HG03066 (cell line): ENCODE data around the gene ADGRA1.

Experiments
- ATAC-seq: cut with Tn5 transposase; IDR thresholded peaks from one replicate; pipeline ENCODE4 v1.9.1; 2021; ENCODE audit warnings: low read depth; ENCODE audit not compliant: unreplicated experiment

Gene ADGRA1

DNA sequence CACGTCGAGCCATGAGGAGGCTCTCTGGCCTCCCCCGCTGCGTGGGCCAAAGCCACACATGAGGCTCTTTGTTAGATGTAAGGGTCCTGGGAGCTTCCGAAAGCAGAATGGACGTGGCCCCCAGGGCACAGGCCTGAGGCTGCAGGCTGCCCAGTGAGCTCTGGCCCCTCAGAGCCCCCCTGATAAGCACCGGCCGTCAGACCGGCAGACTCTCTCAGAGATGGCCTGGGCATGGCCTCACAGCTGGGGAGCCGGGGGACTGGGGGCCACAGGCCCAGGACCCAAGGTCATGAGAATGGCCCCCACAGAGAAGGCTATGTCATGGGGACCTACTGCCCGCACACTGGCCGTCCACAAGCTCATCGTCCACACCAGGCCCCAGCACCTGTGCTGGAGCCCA lies 31.7 kb upstream of the ADGRA1 start:
- ATAC-seq = no peak

DNA sequence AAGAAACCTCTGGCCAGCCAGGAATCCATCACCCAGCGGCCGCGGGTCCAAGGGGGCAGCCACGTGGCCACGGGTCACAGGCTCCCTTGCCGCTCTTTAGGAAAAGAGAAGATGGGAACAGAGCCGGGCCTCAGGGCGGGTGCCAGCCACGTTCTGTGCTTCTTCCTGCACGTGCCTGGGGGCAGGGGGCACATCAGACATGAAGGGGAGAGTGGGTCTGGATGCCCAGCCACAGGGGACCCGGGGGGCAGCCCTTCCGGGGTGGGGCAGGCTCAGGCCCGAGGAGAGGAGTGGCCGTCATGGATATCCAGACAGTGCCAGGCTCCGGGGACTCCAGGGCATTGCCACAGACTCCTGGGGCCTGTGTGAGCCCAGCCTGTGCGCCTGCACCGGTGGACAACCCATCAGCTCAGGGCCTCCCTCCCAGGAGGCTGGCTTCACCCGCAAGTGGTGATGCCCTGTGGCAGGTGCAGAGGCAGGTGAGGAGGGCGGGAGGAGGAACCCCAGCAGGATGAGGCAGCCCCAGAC lies 31.0 kb upstream of the ADGRA1 start:
- no peak for ATAC-seq

- ATAC-seq = no peak
These were observed 29.2 kb upstream of the ADGRA1 start for GRCh38 chr10:133058331-133059092.

DNA sequence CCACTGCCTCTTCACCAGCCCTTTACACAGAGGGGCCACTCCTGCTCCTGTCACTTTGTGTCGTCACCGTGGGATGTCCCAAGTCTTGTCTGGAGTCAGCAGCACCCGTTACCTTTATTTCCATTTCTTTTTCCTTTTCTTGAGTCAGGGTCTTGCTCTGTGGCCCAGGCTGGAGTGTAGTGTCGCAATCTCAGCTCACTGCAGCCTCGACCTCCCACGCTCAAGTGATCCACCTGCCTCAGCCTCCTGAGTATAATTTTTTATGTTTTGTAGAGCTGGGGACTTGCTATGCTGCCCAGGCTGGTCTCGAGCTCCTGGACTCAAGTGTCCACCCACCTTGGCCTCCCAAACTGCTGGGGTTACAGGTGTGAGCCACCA lies 28.6 kb upstream of the ADGRA1 start:
- ATAC-seq = no peak

- no peak for ATAC-seq
These were observed 28.2 kb upstream of the ADGRA1 start for GRCh38 chr10:133059571-133059970.

GRCh38 chr10:133060022-133060421 lies 27.7 kb upstream of the ADGRA1 start:
- no peak for ATAC-seq

DNA sequence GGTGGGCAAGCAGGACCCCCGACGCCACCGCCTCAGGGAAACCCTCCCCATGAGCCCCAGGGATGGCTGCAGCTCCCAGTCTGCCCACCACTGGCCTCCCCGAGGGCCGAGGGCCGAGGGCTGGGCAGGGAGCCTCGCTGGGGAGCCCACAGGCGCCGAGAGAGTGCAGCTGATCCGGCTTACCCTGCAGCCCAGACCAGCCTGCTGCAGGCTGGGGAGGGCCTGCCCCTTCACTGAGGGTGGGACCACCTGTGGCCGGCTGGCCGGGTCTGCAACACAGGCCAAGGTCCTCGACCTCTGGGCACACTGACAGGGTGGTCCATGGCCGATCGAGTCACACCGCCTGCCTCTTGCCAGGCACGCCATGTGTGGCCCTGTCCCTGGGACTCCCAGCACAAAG lies 27.3 kb upstream of the ADGRA1 start:
- no peak for ATAC-seq

DNA sequence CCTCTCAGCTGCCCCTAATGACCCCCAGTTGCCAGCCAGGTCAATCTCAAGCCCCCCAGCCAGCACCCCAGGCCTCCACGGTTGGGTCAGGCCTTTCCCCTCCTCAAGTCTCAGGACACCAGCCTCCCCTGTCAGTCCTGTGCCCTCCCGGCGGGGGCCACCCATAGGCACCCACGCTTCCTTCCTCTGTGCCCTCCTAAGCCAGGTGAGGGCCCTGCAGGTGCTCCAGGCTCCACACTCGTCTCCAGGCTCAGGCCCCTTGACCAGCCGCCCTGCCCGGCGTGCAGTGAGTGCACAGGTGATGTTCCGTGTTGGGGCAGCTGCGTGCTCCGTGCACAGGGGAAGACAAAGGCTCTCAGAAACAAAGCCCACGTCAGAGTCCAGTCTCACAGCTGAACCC lies 26.8 kb upstream of the ADGRA1 start:
- no peak for ATAC-seq

DNA sequence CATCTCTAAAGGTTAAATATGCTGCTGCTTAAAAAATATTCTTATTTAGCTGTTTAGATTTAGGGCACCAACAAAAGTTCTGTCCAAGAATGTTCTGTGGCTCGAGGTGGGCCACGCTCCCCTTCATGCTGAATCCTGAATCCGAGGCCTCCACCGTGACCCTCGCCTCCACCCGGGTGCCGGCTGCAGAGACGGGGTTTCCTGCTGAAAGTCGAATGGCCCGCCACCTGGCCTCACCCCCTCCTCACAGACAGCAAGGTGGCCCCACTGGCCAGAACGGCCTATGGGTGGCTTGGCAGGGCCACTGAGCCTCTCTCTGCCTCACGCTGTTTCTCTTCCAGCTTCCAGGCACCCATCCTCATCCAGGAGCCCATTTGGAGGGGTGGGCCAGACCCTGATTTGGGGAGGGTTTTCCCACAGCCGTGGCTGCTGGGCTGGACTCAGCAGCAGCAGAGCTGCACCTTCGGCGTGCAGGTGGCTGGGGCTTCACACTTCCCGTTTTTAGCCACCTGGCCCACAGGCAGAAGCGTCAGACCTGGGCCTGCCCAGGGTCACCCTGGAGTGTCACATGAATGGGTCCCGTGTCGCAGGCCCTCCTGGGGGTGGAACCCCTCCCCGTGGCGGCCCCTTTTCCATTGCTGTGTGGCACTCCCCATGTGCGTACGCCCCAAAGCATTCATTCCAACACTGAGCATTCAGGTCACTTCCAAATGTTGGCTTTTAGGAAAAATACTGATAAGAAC lies 26.3 kb upstream of the ADGRA1 start:
- no peak for ATAC-seq

GRCh38 chr10:133062085-133062484 lies 25.6 kb upstream of the ADGRA1 start:
- no peak for ATAC-seq

GRCh38 chr10:133062635-133063034 lies 25.1 kb upstream of the ADGRA1 start:
- no peak for ATAC-seq

GRCh38 chr10:133067149-133068105 lies 20.3 kb upstream of the ADGRA1 start:
- no peak for ATAC-seq

DNA sequence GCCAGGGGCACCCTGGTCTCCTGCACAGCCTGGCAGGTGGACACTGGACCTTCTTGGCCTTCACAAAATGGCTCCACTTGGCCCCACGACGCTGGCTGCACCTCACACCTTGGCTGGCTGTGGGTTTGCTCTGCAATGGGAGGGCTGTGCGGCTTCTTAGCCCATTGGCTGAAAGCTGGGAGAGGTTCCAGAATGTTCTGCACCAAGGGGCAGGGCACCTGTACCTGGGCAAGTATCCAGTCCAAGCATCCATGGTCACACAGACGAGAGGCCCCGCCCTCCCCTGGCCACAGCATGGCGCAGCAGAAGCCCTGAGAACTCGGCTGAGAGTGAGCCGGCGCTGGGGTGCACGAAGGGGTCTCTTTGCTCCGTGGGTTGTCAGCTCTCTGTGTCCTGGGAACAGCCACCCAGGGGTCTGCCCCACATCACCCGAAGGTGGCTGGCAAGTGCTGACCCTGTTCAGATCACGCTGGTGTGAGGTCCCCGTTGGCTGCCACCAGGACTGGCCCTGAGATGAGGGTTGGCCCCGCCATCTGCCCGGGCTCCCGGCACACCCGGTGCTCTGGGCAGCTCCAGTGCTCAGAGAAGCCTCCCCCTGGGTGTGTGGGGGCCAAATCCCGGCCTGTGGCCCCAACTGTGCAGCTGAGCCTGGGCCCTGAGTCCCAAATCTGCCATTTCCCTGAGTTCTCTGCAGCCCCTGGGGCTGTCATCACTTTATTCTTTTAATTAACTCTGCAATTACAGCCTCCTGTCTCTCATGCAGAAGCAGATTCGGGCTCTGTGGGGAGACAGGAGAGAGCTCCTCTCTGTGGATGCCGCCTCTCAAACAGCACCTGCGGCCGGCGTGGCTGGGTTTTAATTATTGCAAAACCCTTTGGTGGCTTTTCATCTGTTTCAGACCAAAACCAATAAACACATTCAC lies 19.4 kb upstream of the ADGRA1 start:
- ATAC-seq = no peak

GRCh38 chr10:133069033-133069525 lies 18.6 kb upstream of the ADGRA1 start:
- ATAC-seq = no peak

GRCh38 chr10:133070405-133070804 lies 17.3 kb upstream of the ADGRA1 start:
- ATAC-seq = no peak

DNA sequence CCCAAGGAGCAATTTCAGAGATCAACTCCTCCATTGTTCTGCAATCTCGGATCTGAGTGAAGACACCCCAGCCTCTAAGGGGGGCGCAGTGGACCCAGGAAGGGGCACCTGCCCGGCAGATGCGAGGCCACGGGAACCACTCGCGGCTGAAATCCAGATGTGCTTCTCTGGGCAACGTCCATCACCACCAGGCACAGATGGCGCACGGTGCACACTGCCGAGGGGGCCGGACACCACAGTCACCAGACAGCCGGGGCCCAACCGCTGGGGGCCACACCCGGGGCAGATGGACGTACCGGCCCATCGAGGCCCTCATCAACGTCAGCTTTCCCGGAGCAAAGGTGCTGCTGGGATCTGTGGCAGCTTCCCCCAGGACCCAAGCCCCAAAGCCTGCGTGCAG lies 16.9 kb upstream of the ADGRA1 start:
- no peak for ATAC-seq

DNA sequence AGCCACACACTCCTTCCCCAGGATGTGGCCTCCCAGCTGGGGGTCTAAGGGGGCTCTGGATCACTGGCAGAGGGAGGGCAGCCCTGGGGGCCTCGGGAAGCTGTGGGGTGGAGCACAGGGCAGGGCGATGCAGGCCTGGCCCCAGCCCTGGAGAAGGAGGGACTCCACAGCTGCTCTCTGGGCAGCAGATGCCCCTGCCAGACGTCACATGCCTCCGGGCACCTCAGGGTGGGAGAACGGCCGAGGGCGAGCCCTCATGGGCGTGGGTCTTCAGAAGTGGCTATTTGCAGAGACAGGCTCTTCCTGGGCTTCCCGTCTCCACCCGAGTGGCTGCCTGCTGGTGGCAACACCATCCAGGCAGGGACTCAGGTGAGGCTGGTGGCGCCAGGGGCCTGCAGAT lies 16.0 kb upstream of the ADGRA1 start:
- no peak for ATAC-seq

DNA sequence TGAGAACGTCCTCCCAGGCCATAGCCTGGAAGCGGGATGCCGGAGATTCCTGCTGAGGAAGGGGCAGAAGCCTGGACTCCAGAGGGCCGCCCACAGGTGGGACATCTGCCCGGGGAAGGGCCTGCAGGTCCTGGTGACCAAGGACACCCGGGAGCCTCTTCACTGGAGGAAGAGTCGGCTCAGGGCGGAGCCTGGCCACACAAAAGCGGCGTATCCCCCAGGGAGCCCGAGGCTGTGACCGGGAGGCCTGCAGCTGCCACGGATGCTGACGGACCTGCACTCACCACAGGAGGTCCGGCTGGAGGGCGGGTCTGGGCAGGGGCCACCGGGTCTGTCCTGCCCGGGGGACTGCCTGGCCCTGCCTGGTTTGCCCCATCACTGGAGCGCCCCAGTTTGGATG lies 15.5 kb upstream of the ADGRA1 start:
- ATAC-seq = no peak

GRCh38 chr10:133072720-133073390 lies 14.9 kb upstream of the ADGRA1 start:
- ATAC-seq = no peak
